Hematopoietic multipotent progenitor cell treated with erythropoietin and hydrocortisone succinate and interleukin-3 and kit ligand, for 15 days (in vitro differentiated cells): Measurements from ENCODE around the gene FMC1.
"Not testable (repeated sequence)": the region's sequence is repeated elsewhere in the genome, so short reads cannot be mapped to it uniquely, and the experiment has no call there.

ENCODE experiments used
- DNase-seq: peaks from one replicate; pipeline ENCODE4 v3.0.0-alpha.2; 2015; ENCODE audit warnings: low spot score

Gene FMC1

DNA sequence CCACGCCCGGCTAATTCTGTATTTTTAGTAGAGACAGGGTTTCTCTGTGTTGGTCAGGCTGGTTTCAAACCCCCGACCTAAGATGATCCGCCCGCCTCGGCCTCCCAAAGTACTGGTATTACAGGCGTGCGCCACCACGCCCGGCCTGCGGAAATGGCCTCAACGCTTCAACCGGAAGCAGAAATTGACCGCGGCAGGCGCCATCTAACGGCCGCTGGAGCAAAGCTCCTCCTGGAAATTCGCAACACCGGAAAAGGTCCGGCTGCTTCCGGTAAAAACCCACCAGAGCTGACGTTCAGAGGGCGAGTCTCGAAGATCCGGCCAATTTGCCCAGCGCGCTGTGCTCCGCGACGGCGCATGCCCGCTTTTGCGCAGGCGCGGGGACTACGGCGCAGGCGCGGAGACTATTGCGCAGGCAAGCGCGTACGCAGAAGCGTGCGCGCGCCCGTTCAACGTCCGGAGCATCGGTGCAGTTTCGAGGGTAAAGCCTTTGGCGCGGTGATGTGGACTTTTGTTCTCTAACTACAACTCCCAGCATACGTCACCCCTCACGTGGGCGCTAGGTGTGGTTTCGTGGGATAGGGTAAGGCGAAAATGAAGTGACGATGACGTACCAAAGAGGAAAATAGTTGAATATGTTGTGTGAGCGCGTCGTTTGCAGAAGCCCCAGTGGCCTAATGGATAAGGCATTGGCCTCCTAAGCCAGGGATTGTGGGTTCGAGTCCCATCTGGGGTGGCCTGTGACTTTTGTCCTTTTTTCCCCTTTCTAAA is 915 bp upstream of the FMC1 start:
- DNase-seq, result peak; percentile 97

DNA sequence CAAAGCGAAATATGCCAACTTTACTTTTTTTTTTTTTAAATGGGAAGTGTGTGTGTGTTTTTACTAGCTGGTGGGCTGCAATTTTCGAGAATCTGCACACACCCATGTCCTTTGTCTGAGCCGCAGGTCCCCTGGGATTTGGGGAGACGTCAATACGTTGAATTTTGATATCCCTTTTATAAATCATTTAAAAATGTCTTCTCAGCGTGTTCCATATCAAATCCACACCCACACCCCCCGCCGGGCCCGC is 404 bp upstream of the FMC1 start:
- DNase-seq, result no peak

GRCh38 chr7:139341776-139342226 is 664 bp downstream of the FMC1 start:
- DNase-seq, result no peak

GRCh38 chr7:139345042-139345441 is 3.9 kb downstream of the FMC1 start:
- no peak for DNase-seq

- DNase-seq, result no peak
Measured at GRCh38 chr7:139351027-139351426, 9.9 kb downstream of the FMC1 start.

- no peak for DNase-seq
Measured at GRCh38 chr7:139354729-139355128, 13.6 kb downstream of the FMC1 start.

- no peak for DNase-seq
Measured at GRCh38 chr7:139355320-139355719, 14.2 kb downstream of the FMC1 start.

DNA sequence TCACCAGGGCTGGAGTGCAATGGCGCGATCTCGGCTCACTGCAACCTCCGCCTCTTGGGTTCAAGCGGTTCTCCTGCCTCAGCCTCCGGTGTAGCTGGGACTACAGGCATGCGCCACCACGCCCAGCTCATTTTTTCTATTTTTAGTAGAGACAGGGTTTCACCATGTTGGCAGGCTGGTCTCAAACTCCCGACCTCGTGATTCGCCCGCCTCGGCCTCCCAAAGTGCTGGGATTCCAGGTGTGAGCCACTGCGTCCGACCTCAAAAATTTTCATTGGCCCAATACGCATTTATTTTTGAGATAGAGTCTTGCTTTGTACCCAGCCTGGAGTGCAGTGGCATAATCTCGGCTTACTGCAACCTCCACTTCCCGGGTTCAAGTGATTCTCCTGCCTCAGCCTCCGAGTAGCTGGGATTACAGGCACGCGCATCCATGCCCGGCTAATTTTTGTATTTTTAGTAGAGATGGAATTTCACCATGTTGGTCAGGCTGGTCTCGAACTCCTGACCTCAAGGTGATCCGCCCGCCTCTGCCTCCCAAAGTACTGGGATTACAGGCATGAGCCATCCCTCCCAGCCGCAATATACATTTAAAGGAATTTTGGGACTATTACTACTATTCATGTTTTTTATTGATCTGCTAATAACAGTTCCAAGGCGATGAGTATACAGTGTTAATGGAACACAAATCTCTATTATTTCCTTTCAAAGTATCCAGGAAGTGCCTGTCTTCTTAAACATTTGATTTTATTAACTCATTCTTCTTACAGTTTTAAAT is 16.8 kb downstream of the FMC1 start:
- DNase-seq, result not testable (repeated sequence)

GRCh38 chr7:139358541-139359365 is 17.6 kb downstream of the FMC1 start:
- DNase-seq, result peak; percentile 41

DNA sequence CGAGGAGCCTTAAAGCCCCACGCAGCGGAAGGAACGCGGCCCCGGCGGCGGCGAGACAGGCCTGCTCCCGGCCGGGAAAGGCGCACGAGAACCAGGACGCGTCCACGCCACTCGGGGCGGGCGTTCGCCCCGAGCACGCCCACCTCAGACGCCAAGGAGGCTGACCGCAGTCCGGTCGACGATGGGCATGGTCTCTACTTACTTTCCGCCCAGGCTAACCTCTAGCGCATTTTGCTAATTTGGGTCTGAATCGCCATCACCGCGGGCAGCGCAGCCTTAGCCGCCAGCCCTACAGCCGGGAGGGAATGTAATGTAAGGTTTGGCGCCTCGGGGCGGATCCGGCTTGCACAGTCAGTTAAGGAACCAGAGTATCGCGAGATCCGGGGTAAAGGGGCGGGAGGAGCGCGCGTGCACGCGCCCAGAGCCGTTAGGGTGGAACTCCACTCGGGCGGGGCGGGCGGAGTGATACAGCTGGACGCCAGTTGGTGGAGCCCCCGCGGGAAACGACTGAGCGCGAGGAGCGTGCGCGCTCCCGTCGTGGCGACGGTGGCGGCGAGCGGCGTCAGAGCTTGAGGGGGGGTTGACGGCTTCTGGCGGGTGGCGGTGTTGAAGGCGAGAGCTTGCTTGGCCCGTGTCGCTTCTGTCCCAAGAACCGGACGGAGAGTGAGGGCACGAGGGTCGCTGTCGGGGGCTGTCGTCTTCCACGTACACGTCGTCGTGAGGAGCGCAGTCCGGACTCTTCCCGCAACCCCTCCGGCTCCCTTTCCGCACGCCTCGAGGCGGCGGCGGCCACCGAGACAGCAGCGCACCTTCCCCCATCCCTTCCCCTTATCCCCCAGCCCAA is 18.5 kb downstream of the FMC1 start, which contains the start of gene LUC7L2:
LUC7L2 (plus strand) TSS at position 529 of the 844 bp plus-strand sequence. CDS start 368 bp downstream, outside the sequence.
- peak; percentile 98 for DNase-seq

DNA sequence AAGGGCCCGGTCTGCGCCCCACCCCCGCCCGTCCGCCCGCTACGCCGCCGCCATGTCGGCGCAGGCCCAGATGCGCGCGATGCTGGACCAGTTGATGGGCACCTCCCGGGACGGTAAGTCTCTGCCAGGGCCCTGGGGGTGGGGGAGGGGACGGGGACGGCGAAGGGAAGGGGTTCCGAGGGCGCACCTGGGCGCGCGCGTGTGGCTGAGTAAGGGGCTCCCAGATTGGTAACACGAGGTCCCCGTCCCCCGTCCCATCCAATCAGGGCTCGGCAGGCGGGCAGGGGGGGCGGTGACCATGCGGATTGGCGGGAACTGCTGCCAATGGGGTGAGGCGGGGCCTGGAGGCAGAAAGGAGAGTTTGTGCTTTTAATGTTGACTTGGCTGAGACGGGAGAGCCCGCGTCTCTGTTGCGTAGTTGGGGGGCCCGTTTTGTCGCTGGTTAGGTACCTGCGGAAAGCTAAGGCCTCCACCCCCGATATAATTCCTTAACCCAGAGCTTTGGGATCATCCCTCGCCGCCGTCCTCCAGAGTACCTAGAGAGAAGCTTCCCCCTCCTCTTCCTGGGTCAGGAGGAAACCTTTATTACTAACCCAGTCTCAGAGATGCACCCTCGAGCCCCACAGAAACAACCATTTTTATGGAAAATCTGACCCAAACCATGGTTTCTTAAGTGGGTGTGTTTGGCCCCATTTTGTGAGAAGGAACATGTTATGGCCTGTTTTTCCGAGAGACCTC is 19.2 kb downstream of the FMC1 start:
- peak; percentile 91 for DNase-seq

GRCh38 chr7:139360948-139361307 is 19.8 kb downstream of the FMC1 start:
- no peak for DNase-seq

DNA sequence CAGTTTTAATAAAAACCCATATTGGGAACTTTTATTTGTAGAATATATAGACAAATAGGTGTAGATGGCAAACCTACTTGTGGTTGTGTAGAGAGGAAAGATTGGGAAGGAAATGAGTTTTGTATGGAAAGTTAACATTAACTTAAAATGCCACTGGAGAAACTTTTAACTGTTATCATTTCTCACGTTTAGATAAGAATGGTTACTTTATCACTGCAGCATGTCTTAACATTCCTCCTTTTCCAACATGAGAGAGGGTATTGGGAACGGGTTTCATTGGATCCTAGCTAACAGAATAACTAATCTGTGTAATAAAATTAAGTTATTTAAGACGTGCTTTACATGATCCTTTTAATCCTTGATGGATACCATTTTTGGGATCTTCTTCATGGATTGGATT is 20.4 kb downstream of the FMC1 start:
- DNase-seq, result no peak

- DNase-seq, result no peak
Measured at GRCh38 chr7:139362302-139362701, 21.2 kb downstream of the FMC1 start.

GRCh38 chr7:139362981-139363380 is 21.8 kb downstream of the FMC1 start:
- DNase-seq, result no peak

DNA sequence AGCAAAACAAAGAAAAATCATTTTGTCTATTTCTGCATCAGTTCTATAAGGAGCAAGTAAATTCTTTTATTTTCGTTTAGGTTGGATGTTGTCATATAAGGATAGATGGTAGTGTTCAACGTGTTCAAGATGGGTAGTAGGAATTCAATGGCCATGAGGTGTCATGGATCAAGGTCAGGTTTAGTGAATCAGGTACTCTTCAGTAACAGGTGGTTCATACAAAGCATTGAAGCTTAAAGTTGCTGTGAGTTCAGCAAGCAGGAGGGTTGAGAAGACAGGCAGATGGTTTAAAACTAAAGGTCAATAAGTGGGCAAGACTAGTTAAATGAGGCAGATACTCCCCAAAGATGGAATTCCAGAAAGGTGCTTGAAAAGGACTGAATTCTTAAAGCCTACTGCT is 24.2 kb downstream of the FMC1 start:
- DNase-seq, result no peak

DNA sequence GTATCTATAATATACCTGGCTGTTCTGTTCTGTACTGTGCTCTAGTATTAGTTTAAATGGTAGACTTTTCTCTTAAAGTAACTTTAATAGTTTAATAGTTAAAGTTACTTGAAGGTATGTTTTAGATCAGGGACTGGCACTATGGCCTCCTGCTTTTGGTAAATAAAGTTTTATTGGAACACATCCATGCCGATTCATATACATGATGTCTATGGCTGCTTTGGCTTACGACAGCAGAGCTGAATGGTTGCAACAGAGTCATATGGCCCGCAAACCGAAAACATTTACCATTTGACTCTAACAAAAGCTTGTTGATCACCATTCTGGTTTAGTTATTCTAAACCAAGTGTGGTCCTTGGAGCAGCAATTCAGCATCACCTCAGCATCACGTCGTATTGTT is 25.3 kb downstream of the FMC1 start:
- DNase-seq, result no peak

DNA sequence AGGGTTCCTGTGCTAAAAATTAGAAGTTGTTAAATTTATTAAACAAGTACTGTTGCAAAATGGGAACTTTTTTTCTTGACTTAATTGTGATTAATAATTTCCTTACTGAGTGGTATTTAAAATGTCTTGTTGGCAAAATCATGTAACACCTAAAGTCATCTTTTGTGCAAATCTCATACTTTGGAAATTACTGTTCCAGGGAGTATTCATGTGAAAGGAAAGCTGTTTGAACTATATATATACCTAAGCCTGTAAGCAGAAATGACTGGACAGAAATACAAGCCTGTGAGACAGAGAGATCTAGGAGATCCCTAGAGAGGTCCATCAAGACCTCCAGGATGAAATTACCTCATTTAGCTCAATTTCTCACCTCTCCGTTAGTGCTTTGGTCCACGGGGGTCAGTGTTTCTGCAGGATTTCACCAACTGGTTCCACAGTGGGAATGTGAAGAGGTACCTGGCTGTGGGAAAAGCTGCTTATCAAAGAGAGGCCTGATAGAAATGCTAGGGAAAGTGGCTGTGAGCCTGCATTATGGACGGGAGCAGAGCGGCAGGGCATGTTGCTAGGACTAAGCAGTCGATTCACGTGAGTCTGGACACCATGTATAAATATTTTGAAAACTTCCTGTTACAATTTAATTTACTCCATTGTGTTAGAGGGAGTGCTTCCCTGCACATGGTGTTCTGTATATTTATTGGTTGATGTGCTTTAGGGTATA is 26.5 kb downstream of the FMC1 start:
- DNase-seq, result no peak

- DNase-seq, result no peak
Measured at GRCh38 chr7:139370301-139370942, 29.3 kb downstream of the FMC1 start.

GRCh38 chr7:139370943-139371313 is 29.8 kb downstream of the FMC1 start:
- no peak for DNase-seq
